WERI-Rb-1 (cell line): Measurements from ENCODE around the gene ACACA.

Experiments
- DNase-seq: peaks from one replicate; pipeline ENCODE4 v3.0.0-alpha.2; 2020
- H3K27ac ChIP-seq: fragments of 250-450 bp; sonication (Bioruptor Pico); 2 replicates; pipeline ENCODE4 v1.5.1; 2020; ENCODE audit warnings: mild to moderate bottlenecking, moderate library complexity
- H3K27me3 ChIP-seq: fragments of 250-450 bp; sonication (Bioruptor Pico); 2 replicates; pipeline ENCODE4 v1.5.1; 2021; ENCODE audit warnings: mild to moderate bottlenecking, low read depth, moderate library complexity; ENCODE audit not compliant: insufficient read depth, severe bottlenecking
- H3K36me3 ChIP-seq: fragments of 250-450 bp; sonication (Bioruptor Pico); 2 replicates; pipeline ENCODE4 v1.5.1; 2020; ENCODE audit warnings: mild to moderate bottlenecking, moderate library complexity
- H3K4me3 ChIP-seq: 2 replicates; pipeline ENCODE4 v1.5.1; 2011; ENCODE audit warnings: low read depth, mild to moderate bottlenecking, control low read depth, low read length
- H3K9me3 ChIP-seq: fragments of 250-450 bp; sonication (Bioruptor Pico); 2 replicates; pipeline ENCODE4 v1.5.1; 2021; ENCODE audit warnings: mild to moderate bottlenecking, moderate library complexity; ENCODE audit not compliant: severe bottlenecking
- TF ChIP-seq, protein P1 (sequence below): IDR thresholded peaks from 2 replicates; pipeline ENCODE4 v1.5.1; 2011; ENCODE audit warnings: low read depth, mild to moderate bottlenecking, control low read depth, inconsistent platforms, low read length

ACACA gene

DNA sequence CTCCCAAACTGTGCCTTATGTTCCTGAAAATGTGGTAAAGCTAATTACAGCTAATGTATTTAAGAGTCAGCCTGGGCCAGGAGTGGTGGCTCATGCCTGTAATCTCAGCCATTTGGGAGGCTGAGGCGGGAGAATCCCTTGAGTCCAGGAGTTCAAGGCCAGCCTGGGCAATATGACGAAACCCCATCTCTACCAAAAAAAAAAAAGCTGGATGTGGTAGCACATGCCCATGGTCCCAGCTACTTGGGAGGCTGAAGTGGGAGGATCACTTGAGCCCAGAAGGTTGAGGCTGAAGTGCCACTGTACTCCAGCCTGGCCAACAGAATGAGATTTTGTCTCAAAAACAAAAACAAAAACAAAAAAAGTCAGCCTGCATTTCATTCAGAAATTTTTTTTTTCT is 64.0 kb downstream of the ACACA start:
- no peak overlapping the region for H3K27ac ChIP-seq
- peaks cover 37% of the 10 kb centered on the region for H3K36me3 ChIP-seq
- DNase-seq: no peak
- TF ChIP-seq, protein P1, sequence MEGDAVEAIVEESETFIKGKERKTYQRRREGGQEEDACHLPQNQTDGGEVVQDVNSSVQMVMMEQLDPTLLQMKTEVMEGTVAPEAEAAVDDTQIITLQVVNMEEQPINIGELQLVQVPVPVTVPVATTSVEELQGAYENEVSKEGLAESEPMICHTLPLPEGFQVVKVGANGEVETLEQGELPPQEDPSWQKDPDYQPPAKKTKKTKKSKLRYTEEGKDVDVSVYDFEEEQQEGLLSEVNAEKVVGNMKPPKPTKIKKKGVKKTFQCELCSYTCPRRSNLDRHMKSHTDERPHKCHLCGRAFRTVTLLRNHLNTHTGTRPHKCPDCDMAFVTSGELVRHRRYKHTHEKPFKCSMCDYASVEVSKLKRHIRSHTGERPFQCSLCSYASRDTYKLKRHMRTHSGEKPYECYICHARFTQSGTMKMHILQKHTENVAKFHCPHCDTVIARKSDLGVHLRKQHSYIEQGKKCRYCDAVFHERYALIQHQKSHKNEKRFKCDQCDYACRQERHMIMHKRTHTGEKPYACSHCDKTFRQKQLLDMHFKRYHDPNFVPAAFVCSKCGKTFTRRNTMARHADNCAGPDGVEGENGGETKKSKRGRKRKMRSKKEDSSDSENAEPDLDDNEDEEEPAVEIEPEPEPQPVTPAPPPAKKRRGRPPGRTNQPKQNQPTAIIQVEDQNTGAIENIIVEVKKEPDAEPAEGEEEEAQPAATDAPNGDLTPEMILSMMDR: no peak
- peaks cover 5% of the 10 kb centered on the region for H3K9me3 ChIP-seq
- no peaks in the 10 kb centered on the region for H3K27me3 ChIP-seq
- no peak overlapping the region for H3K4me3 ChIP-seq

DNA sequence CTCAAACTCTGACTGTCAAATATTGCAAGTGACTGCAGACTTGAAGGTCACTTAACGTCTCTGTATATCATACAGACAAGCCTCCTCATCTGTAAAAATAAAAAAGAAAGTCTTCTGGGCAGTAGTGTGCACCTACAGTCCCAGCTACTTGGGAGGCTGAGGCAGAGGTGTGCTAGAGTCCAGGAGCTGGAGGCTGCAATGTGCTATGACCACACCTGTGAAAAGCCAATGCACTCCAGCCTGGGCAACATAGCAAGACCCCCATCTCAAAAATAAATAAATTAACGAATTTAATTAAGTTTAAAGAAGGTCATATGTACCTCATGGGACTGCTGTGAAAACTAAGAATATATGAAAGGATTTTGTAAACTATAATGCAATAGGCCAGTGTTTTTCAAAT is 65.8 kb downstream of the ACACA start:
- TF ChIP-seq, protein P1: no peak
- peaks cover 39% of the 10 kb centered on the region for H3K36me3 ChIP-seq

DNA sequence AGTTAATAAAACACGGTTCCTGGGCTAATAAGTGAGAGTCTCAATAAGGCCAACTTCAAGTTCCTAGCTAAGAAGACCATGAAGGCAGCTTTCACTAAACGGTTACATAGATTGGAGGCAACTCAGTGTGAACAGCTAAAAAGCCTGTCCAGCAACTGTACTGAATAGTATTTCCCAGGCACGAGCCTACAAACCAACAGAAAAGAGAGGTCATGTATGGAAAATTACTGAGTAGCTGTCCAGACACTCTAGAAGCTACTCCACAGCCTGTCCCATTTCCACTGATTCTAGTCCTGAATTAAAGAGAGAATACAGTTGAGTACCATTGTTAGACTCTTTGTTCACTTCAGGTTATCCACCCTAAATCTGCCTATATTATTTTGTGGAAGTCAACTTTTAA is 67.3 kb downstream of the ACACA start:
- H3K4me3 ChIP-seq: no peak overlapping the region
- H3K27me3 ChIP-seq: no peaks in the 10 kb centered on the region
- TF ChIP-seq, protein P1: no peak
- DNase-seq: no peak
- no peaks in the 10 kb centered on the region for H3K9me3 ChIP-seq
- H3K27ac ChIP-seq: no peak overlapping the region
- H3K36me3 ChIP-seq: peaks cover 30% of the 10 kb centered on the region

More for the DNA sequence above, 65.8 kb downstream of the ACACA start:
- no peak for DNase-seq
- H3K9me3 ChIP-seq: no peaks in the 10 kb centered on the region
- H3K27ac ChIP-seq: no peak overlapping the region
- H3K4me3 ChIP-seq: no peak overlapping the region
- no peaks in the 10 kb centered on the region for H3K27me3 ChIP-seq

DNA sequence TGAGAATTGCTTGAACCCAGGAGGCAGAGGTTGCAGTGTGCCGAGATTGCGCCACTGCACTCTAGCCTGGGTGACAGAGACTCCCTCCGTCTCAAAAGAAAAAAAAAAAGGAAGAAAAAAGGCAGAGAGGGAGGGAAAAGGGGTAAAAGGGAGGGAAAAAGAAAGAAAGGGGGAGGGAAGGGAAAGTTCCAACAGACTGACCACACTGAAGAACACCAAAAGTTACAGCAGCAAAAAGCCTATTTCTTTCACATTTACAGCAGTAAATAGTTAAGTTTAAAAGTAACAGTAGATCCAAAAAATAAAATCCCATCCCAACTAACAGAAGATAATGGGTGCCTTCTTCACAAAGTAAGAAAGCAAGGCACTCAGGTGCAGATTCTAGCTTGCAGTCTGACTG is 67.8 kb downstream of the ACACA start:
- H3K36me3 ChIP-seq: peaks cover 28% of the 10 kb centered on the region
- no peak overlapping the region for H3K4me3 ChIP-seq
- H3K27ac ChIP-seq: no peak overlapping the region
- H3K27me3 ChIP-seq: no peaks in the 10 kb centered on the region
- no peak for DNase-seq
- no peaks in the 10 kb centered on the region for H3K9me3 ChIP-seq
- TF ChIP-seq, protein P1: no peak

- no peak for DNase-seq
- no peaks in the 10 kb centered on the region for H3K9me3 ChIP-seq
- TF ChIP-seq, protein P1: no peak
- H3K4me3 ChIP-seq: no peak overlapping the region
- H3K36me3 ChIP-seq: peaks cover 63% of the 10 kb centered on the region
- H3K27me3 ChIP-seq: no peaks in the 10 kb centered on the region
- H3K27ac ChIP-seq: no peak overlapping the region
These were observed 79.1 kb downstream of the ACACA start for GRCh38 chr17:37327341-37328090.
